IMR-90 (cell line): ENCODE results near the gene SPPL3. TPM values are rescaled to one million over a fixed set of nuclear protein-coding genes. Genes with fewer than 3 reads are reported as not detected.

ENCODE experiments used
- ATAC-seq: fragments of 200-7000 bp; cut with Tn5 transposase; 2 replicates; pipeline ENCODE4 v1.9.1; 2020; ENCODE audit warnings: low read depth, mild to moderate bottlenecking, moderate library complexity
- BruUV-seq: library from RNA; stranded (reverse); fragments of 400-500 nt; replicated peaks from 2 replicates; lab custom pipeline; 2021; lab: Mats Ljungman, UMichigan
- CTCF ChIA-PET: fragments of 300-600 bp; formaldehyde crosslinking; extraction: SDS; loops from one replicate; lab custom pipeline; 2021; ENCODE audit warnings: antibody characterized with exemption; lab: Yijun Ruan, JAX
- POLR2A ChIA-PET: fragments of 300-600 bp; sonication (Branson Sonifier 250); formaldehyde crosslinking; loops from one replicate; lab custom pipeline; 2022; ENCODE audit warnings: antibody characterized with exemption; ENCODE audit not compliant: unreplicated experiment; lab: Charles Lee
- DNase-seq: peaks from one replicate; pipeline ENCODE4 v3.0.0; 2013
- H2AFZ ChIP-seq: replicated peaks from 2 replicates; pipeline ENCODE3; 2013; ENCODE audit warnings: low read length, mild to moderate bottlenecking; ENCODE audit not compliant: poor library complexity
- H2AK5ac ChIP-seq: 2 replicates; pipeline ENCODE4 v1.6.1; 2013; ENCODE audit warnings: low read depth, low read length, inconsistent platforms
- H2AK9ac ChIP-seq: replicated peaks from 2 replicates; pipeline ENCODE3; 2013; ENCODE audit warnings: mild to moderate bottlenecking, low read depth, low read length, moderate library complexity; ENCODE audit not compliant: poor library complexity
- H2BK120ac ChIP-seq: 2 replicates; pipeline ENCODE4 v1.6.1; 2013; ENCODE audit warnings: low read depth, low read length, inconsistent platforms
- H2BK15ac ChIP-seq: 3 replicates; pipeline ENCODE4 v1.6.1; 2013; ENCODE audit warnings: low read depth, low read length, inconsistent platforms
- H2BK20ac ChIP-seq: 2 replicates; pipeline ENCODE4 v1.6.1; 2013; ENCODE audit warnings: low read depth, mild to moderate bottlenecking, inconsistent platforms, low read length, moderate library complexity
- H2BK5ac ChIP-seq: 2 replicates; pipeline ENCODE4 v1.6.1; 2013; ENCODE audit warnings: mild to moderate bottlenecking, low read depth, low read length, inconsistent platforms; ENCODE audit not compliant: poor library complexity, severe bottlenecking
- H3K14ac ChIP-seq: replicated peaks from 2 replicates; pipeline ENCODE4 v1.6.1; 2013; ENCODE audit warnings: low read depth, low read length, inconsistent platforms
- H3K18ac ChIP-seq: 2 replicates; pipeline ENCODE4 v1.6.1; 2013; ENCODE audit warnings: low read depth, low read length, control low read depth
- H3K23ac ChIP-seq: 2 replicates; pipeline ENCODE4 v1.6.1; 2013; ENCODE audit warnings: low read depth, low read length, inconsistent platforms
- H3K27ac ChIP-seq: 2 replicates; pipeline ENCODE4 v1.5.1; 2013; ENCODE audit warnings: mild to moderate bottlenecking, control low read depth, low read length; ENCODE audit not compliant: insufficient read depth
- H3K27me3 ChIP-seq: 2 replicates; pipeline ENCODE4 v1.6.1; 2013; ENCODE audit warnings: low read length; ENCODE audit not compliant: control insufficient read depth, insufficient read depth
- H3K36me3 ChIP-seq: 2 replicates; pipeline ENCODE4 v1.6.1; 2013; ENCODE audit warnings: low read length, mixed read lengths; ENCODE audit not compliant: control insufficient read depth, insufficient read depth
- H3K4ac ChIP-seq: 2 replicates; pipeline ENCODE4 v1.6.1; 2013; ENCODE audit warnings: low read depth, low read length, inconsistent platforms
- H3K4me1 ChIP-seq: 2 replicates; pipeline ENCODE4 v1.6.1; 2013; ENCODE audit warnings: low read length, mixed read lengths; ENCODE audit not compliant: control insufficient read depth, insufficient read depth
- H3K4me2 ChIP-seq: 2 replicates; pipeline ENCODE4 v1.6.1; 2013; ENCODE audit warnings: low read depth, mild to moderate bottlenecking, control low read depth, low read length, moderate library complexity
- H3K4me3 ChIP-seq: 2 replicates; pipeline ENCODE4 v1.5.1; 2013; ENCODE audit warnings: low read depth, mild to moderate bottlenecking, control low read depth, low read length, moderate library complexity; ENCODE audit not compliant: insufficient read depth
- H3K56ac ChIP-seq: 2 replicates; pipeline ENCODE4 v1.6.1; 2013; ENCODE audit warnings: low read length, inconsistent platforms; ENCODE audit not compliant: insufficient read depth; ENCODE audit errors: extremely low read depth
- H3K79me1 ChIP-seq, 2 experiments: 2 replicates each; pipeline ENCODE4 v1.6.1; 2013; ENCODE audit warnings: low read length in 2 of 2, inconsistent platforms in 1 of 2, low read depth in 1 of 2
- H3K9ac ChIP-seq: 2 replicates; pipeline ENCODE4 v1.6.1; 2013; ENCODE audit warnings: low read depth, low read length, control low read depth
- H3K9me1 ChIP-seq: 2 replicates; pipeline ENCODE4 v1.6.1; 2013; ENCODE audit warnings: low read length, inconsistent platforms; ENCODE audit not compliant: insufficient read depth
- H3K9me3 ChIP-seq: 2 replicates; pipeline ENCODE4 v1.6.1; 2013; ENCODE audit warnings: low read length; ENCODE audit not compliant: control insufficient read depth, insufficient read depth
- H4K20me1 ChIP-seq: 2 replicates; pipeline ENCODE4 v1.6.1; 2013; ENCODE audit warnings: low read length, inconsistent platforms; ENCODE audit not compliant: insufficient read depth
- H4K5ac ChIP-seq: 2 replicates; pipeline ENCODE4 v1.6.1; 2013; ENCODE audit warnings: mild to moderate bottlenecking, low read depth, low read length, control low read depth
- H4K8ac ChIP-seq, 2 experiments: 2 replicates each; pipeline ENCODE4 v1.6.1; 2013; ENCODE audit warnings: low read depth in 2 of 2, low read length in 2 of 2, control low read depth in 1 of 2, inconsistent platforms in 1 of 2
- H4K91ac ChIP-seq: 2 replicates; pipeline ENCODE4 v1.6.1; 2013; ENCODE audit warnings: low read depth, low read length, inconsistent platforms; ENCODE audit not compliant: insufficient read depth
- BHLHE40 ChIP-seq: fragments of 150-350 bp; IDR thresholded peaks from 2 replicates; pipeline ENCODE4 v1.6.1; 2016; ENCODE audit warnings: mild to moderate bottlenecking, low read depth, low read length
- CEBPB ChIP-seq: IDR thresholded peaks from 2 replicates; pipeline ENCODE4 v1.6.1; 2012; ENCODE audit warnings: low read depth, low read length, improper control_type of control experiment
- CHD1 ChIP-seq: IDR thresholded peaks from 2 replicates; pipeline ENCODE4 v1.6.1; 2012; ENCODE audit warnings: low read depth, low read length, improper control_type of control experiment
- FOS ChIP-seq: fragments of 150-350 bp; IDR thresholded peaks from 2 replicates; pipeline ENCODE4 v1.6.1; 2016; ENCODE audit warnings: low read depth, low read length
- MAFK ChIP-seq: IDR thresholded peaks from 2 replicates; pipeline ENCODE4 v1.6.1; 2012; ENCODE audit warnings: low read depth, low read length, improper control_type of control experiment
- MAZ ChIP-seq: IDR thresholded peaks from 2 replicates; pipeline ENCODE4 v1.6.1; 2012; ENCODE audit warnings: low read depth, mild to moderate bottlenecking, low read length, improper control_type of control experiment, moderate library complexity, borderline replicate concordance
- MXI1 ChIP-seq: IDR thresholded peaks from 2 replicates; pipeline ENCODE4 v1.6.1; 2012; ENCODE audit warnings: low read depth, mild to moderate bottlenecking, low read length, moderate library complexity, borderline replicate concordance
- NFE2L2 ChIP-seq: fragments of 150-350 bp; IDR thresholded peaks from 2 replicates; pipeline ENCODE4 v1.6.1; 2016; ENCODE audit warnings: low read depth, mild to moderate bottlenecking, low read length
- POLR2A ChIP-seq: IDR thresholded peaks from 2 replicates; pipeline ENCODE4 v1.6.1; 2012; ENCODE audit warnings: mild to moderate bottlenecking, low read depth, low read length
- RAD21 ChIP-seq: IDR thresholded peaks from 2 replicates; pipeline ENCODE4 v1.6.1; 2012; ENCODE audit warnings: low read length, improper control_type of control experiment
- RCOR1 ChIP-seq: IDR thresholded peaks from 2 replicates; pipeline ENCODE4 v1.6.1; 2012; ENCODE audit warnings: mild to moderate bottlenecking, low read length, improper control_type of control experiment; ENCODE audit not compliant: insufficient replicate concordance
- RFX5 ChIP-seq: IDR thresholded peaks from 2 replicates; pipeline ENCODE4 v1.8.0; 2012; ENCODE audit warnings: low read depth, mild to moderate bottlenecking, low read length, moderate library complexity
- SMC3 ChIP-seq: fragments of 150-350 bp; IDR thresholded peaks from 2 replicates; pipeline ENCODE4 v1.6.1; 2016; ENCODE audit warnings: low read depth, mild to moderate bottlenecking, antibody characterized with exemption, low read length, moderate library complexity
- WGBS, 2 experiments: methylation state at CpG; one replicate each; pipeline versions ENCODE4 v1.1.5 to v1.1.7; 2013; ENCODE audit warnings: missing lambda C conversion rate in 2 of 2; ENCODE audit not compliant: insufficient read length in 1 of 2; ENCODE audit errors: extremely low coverage in 2 of 2; 5-methylcytosine and 5-hydroxymethylcytosine counted together
- dilution Hi-C: fragments of 300-500 bp; cut with HindIII; formaldehyde crosslinking; loops from one replicate; pipeline ENCODE4 v1.14.3; 2018; ENCODE audit warnings: low sequenced_read_pairs; ENCODE audit not compliant: unreplicated experiment
- in situ Hi-C: fragments of 300-500 bp; cut with MboI; formaldehyde crosslinking; loops from 3 replicates; pipeline ENCODE4 v1.14.3; 2019; ENCODE audit warnings: low sequenced_read_pairs, inconsistent platforms, mixed read lengths
- intact Hi-C: fragments of 100-400 bp; cut with micrococcal nuclease; formaldehyde crosslinking; loops from 2 replicates; pipeline ENCODE4 v1.10.0; 2022
- polyA plus RNA-seq, 3 experiments: library from polyadenylated mRNA; depleted of rRNA; stranded (reverse); fragments of >200 nt; gene quantifications; 2 replicates each; pipeline ENCODE4 v1.2.3, GENCODE V29; 2012; ENCODE audit warnings: low replicate concordance in 1 of 3
- total RNA-seq: library from RNA; depleted of rRNA; stranded (reverse); fragments of >200 nt; gene quantifications from 2 replicates; pipeline ENCODE4 v1.2.3, GENCODE V29; 2012
- TF ChIP-seq, protein P1 (sequence below): fragments of 150-350 bp; IDR thresholded peaks from 2 replicates; pipeline ENCODE4 v1.6.1; 2016; ENCODE audit warnings: low read depth, mild to moderate bottlenecking, low read length, moderate library complexity, borderline replicate concordance
- TF ChIP-seq, protein P2 (sequence below): fragments of 150-350 bp; IDR thresholded peaks from 2 replicates; pipeline ENCODE4 v1.6.1; 2017; ENCODE audit warnings: mild to moderate bottlenecking, antibody characterized with exemption, low read length, low read depth
- TF ChIP-seq, protein P3 (sequence below): conservative IDR thresholded peaks from 2 replicates; pipeline ENCODE4 v1.5.1; 2012; ENCODE audit warnings: mild to moderate bottlenecking, low read depth, low read length, improper control_type of control experiment

SPPL3 gene
- total and polyA plus RNA-seq, 2 of the 4 experiments (the other 2 are of a cell fraction), result 1.6 to 18.0 TPM

DNA sequence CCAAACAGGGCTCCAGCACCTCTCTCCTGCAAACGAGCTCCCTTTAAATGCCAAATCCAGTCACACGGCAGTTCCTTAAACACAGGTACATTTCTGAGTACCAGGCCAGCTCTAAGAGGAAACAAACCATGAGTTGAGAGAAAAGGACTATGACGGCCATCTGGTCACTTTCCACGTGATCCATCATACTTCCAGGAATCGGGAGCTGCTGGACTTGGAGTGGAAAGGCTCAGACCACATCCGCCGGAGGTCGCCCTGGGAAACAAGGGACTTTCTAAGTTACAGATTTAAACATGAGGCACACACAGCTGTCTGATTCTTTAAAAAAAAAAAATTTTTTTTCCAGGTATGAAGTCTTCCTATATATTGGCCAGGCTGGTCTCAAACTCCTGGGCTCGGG lies 139.3 kb downstream of the SPPL3 start:
- H4K91ac ChIP-seq, result no peak overlapping the region
- H4K20me1 ChIP-seq, result no peaks in the 10 kb centered on the region
- H3K79me1 ChIP-seq, result no peaks in the 10 kb centered on the region
- no peak overlapping the region for H3K4ac ChIP-seq
- no peak overlapping the region for H3K14ac ChIP-seq
- no peak overlapping the region for H2BK5ac ChIP-seq
- no peak overlapping the region for H2AFZ ChIP-seq
- no peak overlapping the region for H2BK20ac ChIP-seq
- H3K23ac ChIP-seq, result no peak overlapping the region
- H3K4me1 ChIP-seq, result no peaks in the 10 kb centered on the region
- no peak overlapping the region for H3K18ac ChIP-seq
- H3K9ac ChIP-seq, result no peak overlapping the region
- peaks cover 55% of the 10 kb centered on the region for H3K36me3 ChIP-seq
- no peak overlapping the region for H3K4me2 ChIP-seq
- no peak overlapping the region for H3K56ac ChIP-seq
- BruUV-seq, result no TSS peak
- no peak overlapping the region for H3K4me3 ChIP-seq
- no peak overlapping the region for H3K27ac ChIP-seq
- H3K9me3 ChIP-seq, result no peaks in the 10 kb centered on the region
- H3K27me3 ChIP-seq, result no peaks in the 10 kb centered on the region
- H3K9me1 ChIP-seq, result peaks cover 3% of the 10 kb centered on the region; the same call in 1 of the 2 replicates
- no peak overlapping the region for H2BK15ac ChIP-seq
- ChIA-PET POLR2A (no interaction called here), CTCF (no interaction called here)
- dilution Hi-C loops (no loop called here), intact Hi-C loops (loop anchor here (5.0 kb wide), 1 partner anchor 438 kb away; the partner anchor contains the start of gene PLA2G1B), in situ Hi-C loops (no loop called here)
- no peak overlapping the region for H4K5ac ChIP-seq
- DNase-seq (no peak), ATAC-seq (no peak)
- no peak overlapping the region for H2AK9ac ChIP-seq
- no CpG with 5 or more reads among the region's 9 CpGs for WGBS, 2 experiments
- TF ChIP-seq NFE2L2 (no peak), RCOR1 (no peak), CHD1 (no peak), MXI1 (no peak), FOS (no peak), RFX5 (no peak), CEBPB (no peak), MAZ (no peak), POLR2A (no peak), SMC3 (no peak), MAFK (no peak), RAD21 (no peak), BHLHE40 (no peak)
- TF ChIP-seq, protein P1, sequence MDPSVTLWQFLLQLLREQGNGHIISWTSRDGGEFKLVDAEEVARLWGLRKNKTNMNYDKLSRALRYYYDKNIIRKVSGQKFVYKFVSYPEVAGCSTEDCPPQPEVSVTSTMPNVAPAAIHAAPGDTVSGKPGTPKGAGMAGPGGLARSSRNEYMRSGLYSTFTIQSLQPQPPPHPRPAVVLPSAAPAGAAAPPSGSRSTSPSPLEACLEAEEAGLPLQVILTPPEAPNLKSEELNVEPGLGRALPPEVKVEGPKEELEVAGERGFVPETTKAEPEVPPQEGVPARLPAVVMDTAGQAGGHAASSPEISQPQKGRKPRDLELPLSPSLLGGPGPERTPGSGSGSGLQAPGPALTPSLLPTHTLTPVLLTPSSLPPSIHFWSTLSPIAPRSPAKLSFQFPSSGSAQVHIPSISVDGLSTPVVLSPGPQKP, result no peak
- TF ChIP-seq, protein P2, sequence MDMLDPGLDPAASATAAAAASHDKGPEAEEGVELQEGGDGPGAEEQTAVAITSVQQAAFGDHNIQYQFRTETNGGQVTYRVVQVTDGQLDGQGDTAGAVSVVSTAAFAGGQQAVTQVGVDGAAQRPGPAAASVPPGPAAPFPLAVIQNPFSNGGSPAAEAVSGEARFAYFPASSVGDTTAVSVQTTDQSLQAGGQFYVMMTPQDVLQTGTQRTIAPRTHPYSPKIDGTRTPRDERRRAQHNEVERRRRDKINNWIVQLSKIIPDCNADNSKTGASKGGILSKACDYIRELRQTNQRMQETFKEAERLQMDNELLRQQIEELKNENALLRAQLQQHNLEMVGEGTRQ, result no peak
- TF ChIP-seq, protein P3, sequence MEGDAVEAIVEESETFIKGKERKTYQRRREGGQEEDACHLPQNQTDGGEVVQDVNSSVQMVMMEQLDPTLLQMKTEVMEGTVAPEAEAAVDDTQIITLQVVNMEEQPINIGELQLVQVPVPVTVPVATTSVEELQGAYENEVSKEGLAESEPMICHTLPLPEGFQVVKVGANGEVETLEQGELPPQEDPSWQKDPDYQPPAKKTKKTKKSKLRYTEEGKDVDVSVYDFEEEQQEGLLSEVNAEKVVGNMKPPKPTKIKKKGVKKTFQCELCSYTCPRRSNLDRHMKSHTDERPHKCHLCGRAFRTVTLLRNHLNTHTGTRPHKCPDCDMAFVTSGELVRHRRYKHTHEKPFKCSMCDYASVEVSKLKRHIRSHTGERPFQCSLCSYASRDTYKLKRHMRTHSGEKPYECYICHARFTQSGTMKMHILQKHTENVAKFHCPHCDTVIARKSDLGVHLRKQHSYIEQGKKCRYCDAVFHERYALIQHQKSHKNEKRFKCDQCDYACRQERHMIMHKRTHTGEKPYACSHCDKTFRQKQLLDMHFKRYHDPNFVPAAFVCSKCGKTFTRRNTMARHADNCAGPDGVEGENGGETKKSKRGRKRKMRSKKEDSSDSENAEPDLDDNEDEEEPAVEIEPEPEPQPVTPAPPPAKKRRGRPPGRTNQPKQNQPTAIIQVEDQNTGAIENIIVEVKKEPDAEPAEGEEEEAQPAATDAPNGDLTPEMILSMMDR, result no peak
- no peak overlapping the region for H2AK5ac ChIP-seq
- H2BK120ac ChIP-seq, result no peak overlapping the region
- no peak overlapping the region for H4K8ac ChIP-seq
